Myocyte (in vitro differentiated cells): Measurements from ENCODE around the gene RHOT1. TPM values are rescaled to one million over a fixed set of nuclear protein-coding genes. Genes with fewer than 3 reads are reported as not detected.
"Not testable (repeated sequence)": the region's sequence is repeated elsewhere in the genome, so short reads cannot be mapped to it uniquely, and the experiment has no call there.

Source experiments
- DNase-seq: peaks from one replicate; pipeline ENCODE4 v3.0.0-alpha.2; 2012; ENCODE audit warnings: low read depth
- total RNA-seq: library from RNA; depleted of rRNA; stranded (reverse); fragments of >200 nt; gene quantifications from 2 replicates; pipeline ENCODE4 v1.2.3, GENCODE V29; 2014

Gene RHOT1
- total RNA-seq, 1 donor from 2014 or later: 42.3 TPM

GRCh38 chr17:32158870-32159585 lies 16.7 kb downstream of the RHOT1 start:
- DNase-seq: no peak

- DNase-seq: no peak
Measured at GRCh38 chr17:32159586-32160438, 17.5 kb downstream of the RHOT1 start.

GRCh38 chr17:32160526-32160925 lies 18.2 kb downstream of the RHOT1 start:
- no peak for DNase-seq

GRCh38 chr17:32161029-32161428 lies 18.7 kb downstream of the RHOT1 start:
- DNase-seq: no peak

GRCh38 chr17:32161506-32162365 lies 19.4 kb downstream of the RHOT1 start:
- DNase-seq: peak; percentile 74

- no peak for DNase-seq
Measured at GRCh38 chr17:32174889-32175288, 32.6 kb downstream of the RHOT1 start.

GRCh38 chr17:32178679-32179078 lies 36.4 kb downstream of the RHOT1 start:
- not testable (repeated sequence) for DNase-seq

- DNase-seq: not testable (repeated sequence)
Measured at GRCh38 chr17:32179103-32179502, 36.8 kb downstream of the RHOT1 start.

GRCh38 chr17:32179526-32179925 lies 37.2 kb downstream of the RHOT1 start:
- not testable (repeated sequence) for DNase-seq

- not testable (repeated sequence) for DNase-seq
Measured at GRCh38 chr17:32180262-32180661, 38.0 kb downstream of the RHOT1 start.

- DNase-seq: no peak
Measured at GRCh38 chr17:32185875-32186274, 43.6 kb downstream of the RHOT1 start.

GRCh38 chr17:32187271-32187670 lies 45.0 kb downstream of the RHOT1 start:
- DNase-seq: no peak

GRCh38 chr17:32189343-32189742 lies 47.0 kb downstream of the RHOT1 start:
- no peak for DNase-seq

- DNase-seq: no peak
Measured at GRCh38 chr17:32191306-32191705, 49.0 kb downstream of the RHOT1 start.

- peak; percentile 8 for DNase-seq
Measured at GRCh38 chr17:32192379-32192778, 50.1 kb downstream of the RHOT1 start.

GRCh38 chr17:32197987-32198386 lies 55.7 kb downstream of the RHOT1 start:
- DNase-seq: no peak

- no peak for DNase-seq
Measured at GRCh38 chr17:32206861-32207260, 64.6 kb downstream of the RHOT1 start.

- no peak for DNase-seq
Measured at GRCh38 chr17:32208436-32208835, 66.1 kb downstream of the RHOT1 start.

GRCh38 chr17:32209608-32210007 lies 67.3 kb downstream of the RHOT1 start:
- no peak for DNase-seq

GRCh38 chr17:32211671-32212070 lies 69.4 kb downstream of the RHOT1 start:
- no peak for DNase-seq

GRCh38 chr17:32215696-32216095 lies 73.4 kb downstream of the RHOT1 start:
- DNase-seq: no peak

- no peak for DNase-seq
Measured at GRCh38 chr17:32222621-32223020, 80.3 kb downstream of the RHOT1 start.
